ENCODE data around the gene CDC7.

Gene CDC7

GRCh38 chr1:91549041-91549735, 48.5 kb downstream of the CDC7 start:
- DNase-seq = no peak

- no peak for DNase-seq
Measured at GRCh38 chr1:91550961-91551360, 50.3 kb downstream of the CDC7 start.

GRCh38 chr1:91552091-91552490, 51.4 kb downstream of the CDC7 start:
- no peak for DNase-seq

DNA sequence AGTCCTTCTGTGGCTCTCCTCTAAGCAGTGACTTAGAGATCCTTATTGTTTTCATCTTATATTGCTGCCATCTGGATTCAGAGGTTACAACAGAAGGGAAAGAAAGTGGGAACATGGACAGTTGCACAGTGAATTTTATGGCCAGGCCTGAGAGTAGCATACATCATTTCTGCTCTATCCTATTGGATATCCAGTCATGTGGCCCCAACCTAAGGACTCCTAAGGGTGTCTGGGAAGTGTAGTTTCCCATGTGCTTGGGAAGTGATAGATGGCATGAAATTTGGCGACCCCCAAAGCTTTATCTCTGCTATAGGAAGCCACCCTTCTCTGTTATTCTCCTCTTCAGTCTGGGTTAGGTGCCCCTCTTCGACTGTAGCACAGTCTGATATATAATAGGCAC, 51.9 kb downstream of the CDC7 start:
- no peak for DNase-seq

DNA sequence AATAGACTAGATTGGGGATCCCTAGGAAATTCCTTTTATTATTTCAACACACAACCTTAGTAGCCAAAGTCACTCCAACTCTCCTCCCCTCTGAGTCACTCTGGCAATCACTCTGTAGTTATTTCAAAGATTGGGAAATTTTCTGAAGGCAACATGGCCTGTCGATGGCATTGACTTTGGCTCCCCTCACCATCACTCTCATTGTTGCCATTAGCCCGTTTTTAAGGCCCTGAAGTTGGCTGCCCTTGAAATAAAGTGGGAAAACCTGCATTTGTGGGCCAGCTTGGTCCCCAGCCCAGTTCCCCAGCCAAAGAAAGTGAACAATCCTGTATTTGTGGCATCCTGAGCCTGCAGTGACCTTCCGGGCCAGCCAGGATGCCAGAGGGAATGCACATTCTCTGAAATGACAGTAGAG, 52.5 kb downstream of the CDC7 start:
- DNase-seq = no peak

DNA sequence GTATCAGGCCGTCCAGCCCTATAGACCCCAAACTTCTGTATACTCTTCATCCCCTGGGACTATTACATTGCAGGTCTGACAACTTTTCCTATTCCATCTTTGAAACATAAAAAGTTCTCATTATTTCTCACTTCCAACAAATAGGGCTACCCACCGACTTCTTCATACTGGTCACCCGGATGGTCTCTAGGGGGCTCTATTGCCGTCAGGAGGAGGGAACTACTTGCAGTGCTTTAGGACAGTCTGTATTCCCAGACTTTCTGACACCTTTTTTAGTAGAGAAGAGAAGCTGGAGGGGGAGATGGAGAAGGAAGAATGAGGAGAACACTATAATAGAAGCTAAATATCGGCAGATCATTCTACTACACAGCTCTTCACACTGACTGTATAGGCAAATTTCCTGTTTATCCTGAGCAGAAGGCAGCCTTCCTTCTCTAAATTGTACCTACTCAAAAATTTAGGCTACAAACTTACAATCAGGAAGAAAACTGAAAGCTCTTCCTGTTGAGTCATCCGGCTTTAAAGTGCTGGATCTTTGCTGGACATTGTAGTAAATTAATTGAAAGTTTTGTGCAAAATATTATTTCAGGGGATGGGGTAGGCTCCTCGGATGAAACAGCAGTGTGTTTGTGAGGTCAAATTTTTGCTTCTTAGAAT, 54.6 kb downstream of the CDC7 start:
- DNase-seq = no peak

- peak; percentile 54 for DNase-seq
Measured at GRCh38 chr1:91555821-91556531, 55.3 kb downstream of the CDC7 start.

GRCh38 chr1:91556556-91556955, 55.9 kb downstream of the CDC7 start:
- no peak for DNase-seq

DNA sequence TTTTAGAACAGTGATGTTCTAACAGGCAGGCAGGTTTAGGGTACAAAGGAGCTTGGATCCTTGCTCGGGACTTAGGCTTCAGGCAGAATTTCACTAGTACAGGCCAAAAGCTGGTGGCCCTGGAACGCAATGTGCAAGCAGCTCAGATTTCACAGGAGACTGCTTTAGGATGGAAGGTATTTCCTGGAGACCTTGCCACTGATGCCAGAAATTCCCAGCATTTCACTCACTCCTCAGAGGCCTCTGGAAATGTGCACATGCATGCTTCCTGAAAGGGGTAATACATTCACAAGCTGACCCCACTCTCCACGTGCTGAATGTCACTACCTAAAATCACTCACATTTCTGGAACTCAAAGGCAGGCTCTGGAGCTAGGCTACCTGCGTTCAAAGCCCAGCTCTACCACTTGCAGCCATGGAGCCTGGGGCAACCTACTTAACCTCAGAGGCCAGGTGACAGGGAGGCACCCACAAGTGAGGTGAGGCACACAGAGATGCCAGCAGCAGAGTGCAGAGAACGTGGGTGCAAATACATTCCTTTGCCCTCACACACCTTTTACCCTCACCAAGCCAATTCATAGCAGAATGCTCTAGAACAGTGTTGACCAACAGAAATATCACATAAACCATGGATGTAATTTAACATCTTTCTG, 56.5 kb downstream of the CDC7 start:
- DNase-seq = no peak

DNA sequence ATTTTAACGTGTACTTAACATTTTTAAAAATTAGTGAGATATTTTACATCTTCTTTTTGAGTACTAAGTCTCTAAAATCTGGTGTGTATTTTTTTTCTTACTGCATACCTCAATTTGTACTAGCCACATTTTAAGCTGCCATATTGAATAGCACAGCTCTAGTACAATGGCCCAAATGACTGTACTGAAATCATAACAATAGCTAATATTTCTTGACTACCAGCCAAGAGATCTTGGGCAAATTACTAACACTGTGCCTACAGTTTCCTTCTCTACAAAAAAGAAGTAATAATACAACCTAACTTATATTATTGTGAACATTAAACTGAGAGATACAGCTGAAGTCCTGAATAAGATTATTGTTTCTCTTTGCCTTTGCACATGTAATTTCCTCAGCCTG, 57.2 kb downstream of the CDC7 start:
- no peak for DNase-seq

DNA sequence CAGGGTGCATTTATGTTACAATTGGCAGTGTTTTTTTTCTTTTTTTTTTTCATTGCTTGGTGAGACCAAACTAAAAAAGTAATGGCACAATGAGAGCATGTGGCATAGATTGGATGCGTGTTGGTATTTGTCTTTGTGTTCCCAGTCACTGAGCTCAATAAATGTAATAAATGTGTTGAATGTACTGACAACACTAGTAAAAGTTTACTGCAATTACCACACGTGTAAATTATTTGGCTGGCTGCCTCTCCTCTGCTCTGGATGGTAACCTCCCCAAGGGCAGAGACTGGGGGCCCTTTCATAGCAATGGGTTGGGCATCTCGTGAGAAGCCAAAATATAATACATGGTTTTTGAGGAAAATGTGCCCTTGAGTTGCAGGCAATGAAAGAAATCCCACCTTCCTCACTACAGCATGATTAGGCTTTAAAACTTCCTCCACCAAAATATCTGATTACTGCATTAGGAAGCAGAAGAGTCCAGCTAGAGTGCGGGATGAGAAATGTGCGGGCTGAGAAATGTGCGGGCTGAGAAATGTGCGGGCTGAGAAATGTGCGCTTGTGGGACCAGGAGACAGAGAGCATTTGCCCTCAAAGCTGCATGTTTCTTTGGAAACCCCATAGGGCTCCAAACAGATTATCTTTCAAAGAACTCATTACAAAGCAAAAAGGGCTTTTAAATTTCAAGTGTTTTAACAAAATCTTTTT, 58.5 kb downstream of the CDC7 start:
- no peak for DNase-seq

DNA sequence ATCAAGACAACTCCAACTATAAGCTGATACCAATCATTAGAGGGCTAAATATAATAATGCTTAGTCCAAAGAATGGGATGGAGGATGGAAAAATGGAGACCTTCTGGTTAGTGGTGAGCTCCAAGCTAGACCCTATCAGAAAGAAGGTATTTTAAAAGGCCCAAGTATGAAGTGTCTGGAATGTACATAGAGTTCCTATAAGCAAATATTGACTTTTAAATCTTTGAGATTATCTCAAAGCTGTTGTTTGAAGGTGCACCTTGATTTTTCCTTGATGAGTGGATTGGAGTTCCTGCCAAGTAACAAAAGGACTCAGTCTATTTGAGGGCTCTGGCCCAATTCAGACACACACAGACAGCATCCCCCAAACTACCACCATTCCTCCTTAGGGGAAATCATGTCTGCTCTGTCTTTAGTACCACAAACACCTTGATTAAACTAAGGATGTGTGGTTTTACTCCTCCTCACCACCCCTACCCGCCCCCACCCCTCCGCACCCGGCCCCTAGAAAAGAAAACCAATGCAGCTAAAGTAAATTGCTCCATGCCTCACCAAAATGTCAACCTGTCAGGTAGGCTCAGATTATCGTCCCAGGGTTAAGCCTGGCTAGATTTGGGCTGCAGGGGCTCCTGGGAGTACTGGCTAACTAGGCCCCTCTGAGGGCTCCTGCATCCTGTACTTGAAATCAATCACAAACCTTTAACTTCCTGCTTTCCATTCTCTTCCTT, 59.4 kb downstream of the CDC7 start:
- DNase-seq = no peak

DNA sequence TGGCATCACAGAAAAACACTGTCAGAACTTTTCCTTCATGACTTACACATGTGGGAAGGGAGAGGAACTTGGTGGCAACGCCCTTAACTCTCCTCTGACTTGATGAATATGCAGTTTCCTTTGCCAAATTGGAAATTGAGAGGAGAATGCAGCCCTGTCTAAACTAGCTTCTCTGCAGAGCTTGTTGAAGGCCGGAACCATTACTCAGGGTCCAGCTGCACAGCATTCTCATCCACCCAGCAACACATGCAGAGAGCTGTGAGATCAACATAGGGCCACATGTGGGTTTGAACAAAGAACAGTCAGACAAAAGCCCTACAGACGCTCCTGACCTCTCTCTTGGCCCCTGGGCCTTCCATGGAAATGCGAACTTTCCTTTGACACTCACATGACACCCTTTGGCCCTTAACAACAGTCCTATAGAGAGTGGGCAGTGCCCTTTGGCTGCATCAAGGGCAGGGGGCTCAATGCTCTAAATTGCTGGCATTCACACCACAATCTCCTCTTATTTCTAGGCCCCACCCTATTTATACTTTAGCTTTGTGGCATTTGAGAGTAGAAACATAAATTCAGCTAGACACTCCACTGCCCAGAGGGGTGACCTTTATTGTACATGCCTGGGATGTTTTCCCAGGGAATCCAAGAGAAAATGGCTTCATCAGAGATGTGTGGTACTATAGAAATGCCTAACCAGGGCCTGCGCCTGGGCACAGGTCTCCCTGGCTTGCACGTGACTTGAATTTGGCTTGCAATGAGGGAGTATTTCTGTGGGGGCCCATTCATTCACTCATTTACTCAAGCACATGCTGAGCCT, 64.4 kb downstream of the CDC7 start:
- DNase-seq = no peak

DNA sequence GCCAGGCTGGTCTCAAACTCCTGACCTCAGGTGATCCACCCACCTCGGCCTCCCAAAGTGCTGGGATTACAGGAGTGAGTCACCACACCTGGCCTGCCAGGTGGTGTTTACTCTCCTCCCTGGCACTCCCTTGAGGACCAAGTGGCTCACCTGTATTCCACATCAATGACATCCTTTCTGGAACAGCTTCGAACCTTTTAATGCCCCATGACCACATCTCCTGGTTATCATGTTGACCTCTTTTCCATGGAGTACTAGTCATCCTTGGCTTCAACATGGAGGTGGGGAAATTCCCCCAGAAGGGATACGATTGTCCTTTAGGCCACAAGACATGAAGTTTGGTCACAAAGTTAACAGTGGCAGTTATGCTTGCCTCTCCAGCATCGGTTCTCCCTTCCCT, 66.9 kb downstream of the CDC7 start:
- DNase-seq = no peak

DNA sequence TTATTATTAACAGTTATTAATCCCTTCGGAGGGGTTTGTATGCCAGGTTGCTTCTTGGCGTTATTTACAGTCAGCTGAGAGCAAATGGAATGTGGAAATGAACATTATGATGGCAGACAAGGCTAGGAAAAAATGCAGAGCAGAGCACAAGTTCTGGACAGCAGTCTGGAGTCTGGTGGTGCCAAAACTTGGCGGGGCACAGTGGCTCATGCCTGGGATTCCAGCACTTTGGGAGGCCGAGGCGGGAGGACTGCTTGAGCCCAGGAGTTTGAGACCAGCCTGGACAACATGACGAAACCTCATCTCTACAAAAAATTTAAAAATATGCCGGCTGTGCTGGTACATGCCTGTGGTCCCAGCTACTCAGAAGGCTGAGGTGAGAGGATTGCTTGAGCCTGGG, 67.6 kb downstream of the CDC7 start:
- DNase-seq = no peak

- DNase-seq = no peak
Measured at GRCh38 chr1:91569411-91570119, 68.9 kb downstream of the CDC7 start.

DNA sequence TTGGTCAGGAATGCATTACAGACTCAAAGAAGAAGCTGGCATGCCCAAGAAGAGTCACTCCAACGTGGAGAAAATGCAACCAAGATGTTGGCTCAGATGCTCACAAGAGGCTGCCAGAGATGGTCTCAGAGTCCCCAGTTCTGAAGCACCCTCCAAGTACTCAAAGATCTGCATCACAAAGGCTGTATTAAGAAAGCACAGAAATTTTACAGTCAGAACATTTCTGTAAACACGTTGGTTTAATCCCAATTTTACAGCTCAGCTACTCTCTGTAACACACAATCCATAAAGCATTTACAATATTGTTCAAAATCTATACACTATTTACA, 69.4 kb downstream of the CDC7 start:
- DNase-seq = no peak

GRCh38 chr1:91572044-91572443, 71.4 kb downstream of the CDC7 start:
- no peak for DNase-seq
